HG02840 (cell line): ENCODE data around the gene RNF212.

Source experiments
- ATAC-seq: cut with Tn5 transposase; IDR thresholded peaks from one replicate; pipeline ENCODE4 v1.9.1; 2021; ENCODE audit warnings: mild to moderate bottlenecking, moderate library complexity, moderate number of reproducible peaks; ENCODE audit not compliant: unreplicated experiment, low FRiP score

RNF212 gene

GRCh38 chr4:1116838-1117237 lies 3.5 kb upstream of the RNF212 start:
- no peak for ATAC-seq

GRCh38 chr4:1115528-1116293 lies 2.3 kb upstream of the RNF212 start:
- no peak for ATAC-seq

DNA sequence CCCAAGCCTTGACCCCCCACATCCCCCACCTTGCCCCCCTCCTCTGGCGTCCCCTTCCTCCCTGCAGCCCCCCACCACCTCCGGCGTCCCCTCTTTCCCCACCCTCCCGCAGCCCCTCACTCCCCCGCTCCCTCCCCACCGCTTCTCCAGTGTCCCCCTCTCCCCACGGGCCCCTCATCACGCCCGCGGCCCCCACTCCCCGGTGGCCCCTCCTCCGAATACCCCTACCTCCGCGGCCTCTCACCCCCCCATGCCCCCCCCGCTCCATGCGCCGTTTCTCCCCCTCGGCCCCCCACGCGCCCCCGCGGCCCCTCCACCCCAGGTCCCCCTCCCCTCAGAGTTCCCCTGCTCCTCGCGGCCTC lies 562 bp downstream of the RNF212 start:
- ATAC-seq = no peak

- no peak for ATAC-seq
Measured at GRCh38 chr4:1112174-1112820, 1.1 kb downstream of the RNF212 start.

- no peak for ATAC-seq
Measured at GRCh38 chr4:1111259-1111809, 2.0 kb downstream of the RNF212 start.

- ATAC-seq = no peak
Measured at GRCh38 chr4:1109898-1110506, 3.4 kb downstream of the RNF212 start.

DNA sequence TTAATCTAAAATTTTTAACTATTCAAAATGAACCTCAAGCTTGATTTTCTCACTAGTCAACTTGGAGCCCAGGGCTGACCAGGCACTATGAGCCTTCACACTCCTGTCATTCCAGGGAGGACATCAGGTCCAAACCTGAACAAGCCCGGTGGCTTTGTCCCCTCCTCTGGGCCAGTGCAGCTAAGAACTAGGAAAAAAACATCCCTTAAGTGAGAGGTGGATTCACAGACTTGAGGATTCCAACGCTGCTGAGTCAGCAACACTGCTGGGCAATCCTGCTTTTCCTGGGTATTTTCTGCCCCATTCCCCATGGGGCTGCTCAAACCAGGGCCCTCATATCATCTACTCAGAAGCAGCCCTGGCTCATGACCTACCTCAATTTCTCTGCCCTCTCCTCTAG lies 4.0 kb downstream of the RNF212 start:
- no peak for ATAC-seq

- ATAC-seq = no peak
Measured at GRCh38 chr4:1105662-1106061, 7.7 kb downstream of the RNF212 start.

- ATAC-seq = no peak
Measured at GRCh38 chr4:1105067-1105466, 8.3 kb downstream of the RNF212 start.

- no peak for ATAC-seq
Measured at GRCh38 chr4:1104647-1105046, 8.7 kb downstream of the RNF212 start.

GRCh38 chr4:1099684-1100335 lies 13.6 kb downstream of the RNF212 start:
- ATAC-seq = no peak

DNA sequence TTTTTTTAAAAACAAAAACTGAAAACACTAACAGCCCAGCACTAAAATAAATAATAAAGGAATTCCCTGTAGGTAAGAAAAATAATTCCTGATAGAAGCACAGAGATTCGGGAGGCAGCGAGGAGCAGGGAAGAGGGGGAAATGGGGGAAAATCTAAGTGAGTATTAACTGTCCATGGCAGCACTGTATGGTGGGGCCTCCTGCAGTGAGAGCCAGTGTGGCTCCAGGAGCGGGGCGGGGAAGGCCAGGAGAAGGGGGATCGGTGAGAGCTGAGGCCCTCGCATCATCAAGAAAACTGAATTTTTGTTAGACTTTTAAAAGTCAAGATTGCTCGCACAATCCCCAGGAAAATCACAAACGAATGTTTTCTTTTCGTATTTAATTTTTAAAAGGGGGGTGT lies 14.1 kb downstream of the RNF212 start:
- no peak for ATAC-seq

- no peak for ATAC-seq
Measured at GRCh38 chr4:1098311-1098925, 14.9 kb downstream of the RNF212 start.

DNA sequence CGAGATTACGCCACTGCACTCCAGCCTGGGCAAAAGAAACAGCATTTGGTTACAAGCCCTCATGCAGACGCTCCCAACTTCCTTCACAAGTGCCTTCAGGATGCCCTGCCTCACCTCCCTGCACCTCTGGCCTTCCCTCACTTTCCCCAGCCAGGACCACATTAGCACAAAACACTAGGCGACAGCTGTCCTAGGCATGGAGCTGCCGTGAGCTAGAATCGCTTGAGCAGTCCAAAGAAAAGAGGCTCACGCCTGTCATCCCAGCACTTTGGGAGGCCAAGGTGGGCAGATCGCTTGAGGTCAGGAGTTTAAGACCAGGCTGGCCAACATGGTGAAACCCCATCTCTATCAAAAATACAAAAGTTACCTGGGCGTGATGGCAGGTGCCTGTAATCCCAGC lies 15.8 kb downstream of the RNF212 start:
- no peak for ATAC-seq

GRCh38 chr4:1096841-1097240 lies 16.5 kb downstream of the RNF212 start:
- no peak for ATAC-seq

GRCh38 chr4:1094336-1094690 lies 19.1 kb downstream of the RNF212 start:
- ATAC-seq = no peak

- ATAC-seq = no peak
Measured at GRCh38 chr4:1093391-1094335, 19.7 kb downstream of the RNF212 start.

DNA sequence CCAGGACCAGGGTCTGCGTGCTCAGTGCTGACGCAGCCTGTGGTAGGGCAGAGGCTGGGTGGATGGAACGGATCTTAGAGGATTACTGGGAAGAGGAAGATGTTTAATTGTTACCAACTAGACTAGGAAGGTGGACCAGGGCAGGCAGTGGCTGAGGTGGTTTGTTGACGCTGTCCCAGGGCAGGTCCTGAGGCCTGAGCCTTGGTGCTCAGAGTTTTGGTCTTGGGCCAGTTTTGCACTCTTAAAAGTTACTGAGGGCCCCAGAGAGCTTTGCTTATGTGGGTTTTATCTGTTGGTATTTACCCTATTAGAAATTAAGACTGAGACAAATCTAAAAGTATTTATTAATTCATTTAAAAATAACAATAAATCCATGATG lies 20.4 kb downstream of the RNF212 start:
- no peak for ATAC-seq
